ENCODE results near the gene DPYD. TPM values are rescaled to one million over a fixed set of nuclear protein-coding genes. Genes with fewer than 3 reads are reported as not detected.

Gene DPYD
- total RNA-seq, 1 experiment from 2014 or later: 0.46 TPM

GRCh38 chr1:97691325-97691724, 229.5 kb downstream of the DPYD start:
- Mint-ChIP-seq H3K27ac (no peak overlapping the region), H3K4me1 (no peaks in the 10 kb centered on the region), H3K36me3 (no peaks in the 10 kb centered on the region), H3K4me3 (no peak overlapping the region), H3K9me3 (no peaks in the 10 kb centered on the region; the same call in 1 of the 2 replicates), H3K27me3 (ENCODE audit: low read depth) (no peaks in the 10 kb centered on the region)
- CTCF ChIA-PET: no interaction called here
- ATAC-seq: no peak
- POLR2A ChIA-PET: no interaction called here
- no peak for DNase-seq (ENCODE audit: low spot score)
- TF ChIP-seq, protein P1, sequence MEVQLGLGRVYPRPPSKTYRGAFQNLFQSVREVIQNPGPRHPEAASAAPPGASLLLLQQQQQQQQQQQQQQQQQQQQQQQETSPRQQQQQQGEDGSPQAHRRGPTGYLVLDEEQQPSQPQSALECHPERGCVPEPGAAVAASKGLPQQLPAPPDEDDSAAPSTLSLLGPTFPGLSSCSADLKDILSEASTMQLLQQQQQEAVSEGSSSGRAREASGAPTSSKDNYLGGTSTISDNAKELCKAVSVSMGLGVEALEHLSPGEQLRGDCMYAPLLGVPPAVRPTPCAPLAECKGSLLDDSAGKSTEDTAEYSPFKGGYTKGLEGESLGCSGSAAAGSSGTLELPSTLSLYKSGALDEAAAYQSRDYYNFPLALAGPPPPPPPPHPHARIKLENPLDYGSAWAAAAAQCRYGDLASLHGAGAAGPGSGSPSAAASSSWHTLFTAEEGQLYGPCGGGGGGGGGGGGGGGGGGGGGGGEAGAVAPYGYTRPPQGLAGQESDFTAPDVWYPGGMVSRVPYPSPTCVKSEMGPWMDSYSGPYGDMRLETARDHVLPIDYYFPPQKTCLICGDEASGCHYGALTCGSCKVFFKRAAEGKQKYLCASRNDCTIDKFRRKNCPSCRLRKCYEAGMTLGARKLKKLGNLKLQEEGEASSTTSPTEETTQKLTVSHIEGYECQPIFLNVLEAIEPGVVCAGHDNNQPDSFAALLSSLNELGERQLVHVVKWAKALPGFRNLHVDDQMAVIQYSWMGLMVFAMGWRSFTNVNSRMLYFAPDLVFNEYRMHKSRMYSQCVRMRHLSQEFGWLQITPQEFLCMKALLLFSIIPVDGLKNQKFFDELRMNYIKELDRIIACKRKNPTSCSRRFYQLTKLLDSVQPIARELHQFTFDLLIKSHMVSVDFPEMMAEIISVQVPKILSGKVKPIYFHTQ (CRISPR knock-in tag; IDR thresholded peaks at IDR 0.05): no peak
- TF ChIP-seq, protein P2, sequence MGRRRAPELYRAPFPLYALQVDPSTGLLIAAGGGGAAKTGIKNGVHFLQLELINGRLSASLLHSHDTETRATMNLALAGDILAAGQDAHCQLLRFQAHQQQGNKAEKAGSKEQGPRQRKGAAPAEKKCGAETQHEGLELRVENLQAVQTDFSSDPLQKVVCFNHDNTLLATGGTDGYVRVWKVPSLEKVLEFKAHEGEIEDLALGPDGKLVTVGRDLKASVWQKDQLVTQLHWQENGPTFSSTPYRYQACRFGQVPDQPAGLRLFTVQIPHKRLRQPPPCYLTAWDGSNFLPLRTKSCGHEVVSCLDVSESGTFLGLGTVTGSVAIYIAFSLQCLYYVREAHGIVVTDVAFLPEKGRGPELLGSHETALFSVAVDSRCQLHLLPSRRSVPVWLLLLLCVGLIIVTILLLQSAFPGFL (CRISPR knock-in tag; IDR thresholded peaks at IDR 0.05; ENCODE audit: borderline replicate concordance): no peak

- H3K36me3 Mint-ChIP-seq: no peaks in the 10 kb centered on the region
- DNase-seq (ENCODE audit: low spot score): no peak
- ATAC-seq: no peak
- H3K4me1 Mint-ChIP-seq: no peaks in the 10 kb centered on the region
- no peak overlapping the region for H3K4me3 Mint-ChIP-seq
- H3K27ac Mint-ChIP-seq: no peak overlapping the region
- ChIA-PET POLR2A (no interaction called here), CTCF (no interaction called here)
- TF ChIP-seq, protein P3, sequence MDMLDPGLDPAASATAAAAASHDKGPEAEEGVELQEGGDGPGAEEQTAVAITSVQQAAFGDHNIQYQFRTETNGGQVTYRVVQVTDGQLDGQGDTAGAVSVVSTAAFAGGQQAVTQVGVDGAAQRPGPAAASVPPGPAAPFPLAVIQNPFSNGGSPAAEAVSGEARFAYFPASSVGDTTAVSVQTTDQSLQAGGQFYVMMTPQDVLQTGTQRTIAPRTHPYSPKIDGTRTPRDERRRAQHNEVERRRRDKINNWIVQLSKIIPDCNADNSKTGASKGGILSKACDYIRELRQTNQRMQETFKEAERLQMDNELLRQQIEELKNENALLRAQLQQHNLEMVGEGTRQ (CRISPR knock-in tag; IDR thresholded peaks at IDR 0.05): no peak
- TF ChIP-seq CBFB (CRISPR knock-in tag; IDR thresholded peaks at IDR 0.05; ENCODE audit: low read depth): no peak
- TF ChIP-seq, protein P4, sequence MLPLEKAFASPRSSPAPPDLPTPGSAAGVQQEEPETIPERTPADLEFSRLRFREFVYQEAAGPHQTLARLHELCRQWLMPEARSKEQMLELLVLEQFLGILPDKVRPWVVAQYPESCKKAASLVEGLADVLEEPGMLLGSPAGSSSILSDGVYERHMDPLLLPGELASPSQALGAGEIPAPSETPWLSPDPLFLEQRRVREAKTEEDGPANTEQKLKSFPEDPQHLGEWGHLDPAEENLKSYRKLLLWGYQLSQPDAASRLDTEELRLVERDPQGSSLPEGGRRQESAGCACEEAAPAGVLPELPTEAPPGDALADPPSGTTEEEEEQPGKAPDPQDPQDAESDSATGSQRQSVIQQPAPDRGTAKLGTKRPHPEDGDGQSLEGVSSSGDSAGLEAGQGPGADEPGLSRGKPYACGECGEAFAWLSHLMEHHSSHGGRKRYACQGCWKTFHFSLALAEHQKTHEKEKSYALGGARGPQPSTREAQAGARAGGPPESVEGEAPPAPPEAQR (CRISPR knock-in tag; IDR thresholded peaks at IDR 0.05): no peak
- TF ChIP-seq, protein P5, sequence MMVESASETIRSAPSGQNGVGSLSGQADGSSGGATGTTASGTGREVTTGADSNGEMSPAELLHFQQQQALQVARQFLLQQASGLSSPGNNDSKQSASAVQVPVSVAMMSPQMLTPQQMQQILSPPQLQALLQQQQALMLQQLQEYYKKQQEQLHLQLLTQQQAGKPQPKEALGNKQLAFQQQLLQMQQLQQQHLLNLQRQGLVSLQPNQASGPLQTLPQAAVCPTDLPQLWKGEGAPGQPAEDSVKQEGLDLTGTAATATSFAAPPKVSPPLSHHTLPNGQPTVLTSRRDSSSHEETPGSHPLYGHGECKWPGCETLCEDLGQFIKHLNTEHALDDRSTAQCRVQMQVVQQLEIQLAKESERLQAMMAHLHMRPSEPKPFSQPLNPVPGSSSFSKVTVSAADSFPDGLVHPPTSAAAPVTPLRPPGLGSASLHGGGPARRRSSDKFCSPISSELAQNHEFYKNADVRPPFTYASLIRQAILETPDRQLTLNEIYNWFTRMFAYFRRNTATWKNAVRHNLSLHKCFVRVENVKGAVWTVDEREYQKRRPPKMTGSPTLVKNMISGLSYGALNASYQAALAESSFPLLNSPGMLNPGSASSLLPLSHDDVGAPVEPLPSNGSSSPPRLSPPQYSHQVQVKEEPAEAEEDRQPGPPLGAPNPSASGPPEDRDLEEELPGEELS (CRISPR knock-in tag; IDR thresholded peaks at IDR 0.05): no peak
- TF ChIP-seq, protein P6, sequence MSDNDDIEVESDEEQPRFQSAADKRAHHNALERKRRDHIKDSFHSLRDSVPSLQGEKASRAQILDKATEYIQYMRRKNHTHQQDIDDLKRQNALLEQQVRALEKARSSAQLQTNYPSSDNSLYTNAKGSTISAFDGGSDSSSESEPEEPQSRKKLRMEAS (CRISPR knock-in tag; IDR thresholded peaks at IDR 0.05): no peak
- TF ChIP-seq, protein P7, sequence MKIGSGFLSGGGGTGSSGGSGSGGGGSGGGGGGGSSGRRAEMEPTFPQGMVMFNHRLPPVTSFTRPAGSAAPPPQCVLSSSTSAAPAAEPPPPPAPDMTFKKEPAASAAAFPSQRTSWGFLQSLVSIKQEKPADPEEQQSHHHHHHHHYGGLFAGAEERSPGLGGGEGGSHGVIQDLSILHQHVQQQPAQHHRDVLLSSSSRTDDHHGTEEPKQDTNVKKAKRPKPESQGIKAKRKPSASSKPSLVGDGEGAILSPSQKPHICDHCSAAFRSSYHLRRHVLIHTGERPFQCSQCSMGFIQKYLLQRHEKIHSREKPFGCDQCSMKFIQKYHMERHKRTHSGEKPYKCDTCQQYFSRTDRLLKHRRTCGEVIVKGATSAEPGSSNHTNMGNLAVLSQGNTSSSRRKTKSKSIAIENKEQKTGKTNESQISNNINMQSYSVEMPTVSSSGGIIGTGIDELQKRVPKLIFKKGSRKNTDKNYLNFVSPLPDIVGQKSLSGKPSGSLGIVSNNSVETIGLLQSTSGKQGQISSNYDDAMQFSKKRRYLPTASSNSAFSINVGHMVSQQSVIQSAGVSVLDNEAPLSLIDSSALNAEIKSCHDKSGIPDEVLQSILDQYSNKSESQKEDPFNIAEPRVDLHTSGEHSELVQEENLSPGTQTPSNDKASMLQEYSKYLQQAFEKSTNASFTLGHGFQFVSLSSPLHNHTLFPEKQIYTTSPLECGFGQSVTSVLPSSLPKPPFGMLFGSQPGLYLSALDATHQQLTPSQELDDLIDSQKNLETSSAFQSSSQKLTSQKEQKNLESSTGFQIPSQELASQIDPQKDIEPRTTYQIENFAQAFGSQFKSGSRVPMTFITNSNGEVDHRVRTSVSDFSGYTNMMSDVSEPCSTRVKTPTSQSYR (CRISPR knock-in tag; IDR thresholded peaks at IDR 0.05): no peak
- no peak for TF ChIP-seq CTCF (IDR thresholded peaks at IDR 0.05)
- TF ChIP-seq, protein P8, sequence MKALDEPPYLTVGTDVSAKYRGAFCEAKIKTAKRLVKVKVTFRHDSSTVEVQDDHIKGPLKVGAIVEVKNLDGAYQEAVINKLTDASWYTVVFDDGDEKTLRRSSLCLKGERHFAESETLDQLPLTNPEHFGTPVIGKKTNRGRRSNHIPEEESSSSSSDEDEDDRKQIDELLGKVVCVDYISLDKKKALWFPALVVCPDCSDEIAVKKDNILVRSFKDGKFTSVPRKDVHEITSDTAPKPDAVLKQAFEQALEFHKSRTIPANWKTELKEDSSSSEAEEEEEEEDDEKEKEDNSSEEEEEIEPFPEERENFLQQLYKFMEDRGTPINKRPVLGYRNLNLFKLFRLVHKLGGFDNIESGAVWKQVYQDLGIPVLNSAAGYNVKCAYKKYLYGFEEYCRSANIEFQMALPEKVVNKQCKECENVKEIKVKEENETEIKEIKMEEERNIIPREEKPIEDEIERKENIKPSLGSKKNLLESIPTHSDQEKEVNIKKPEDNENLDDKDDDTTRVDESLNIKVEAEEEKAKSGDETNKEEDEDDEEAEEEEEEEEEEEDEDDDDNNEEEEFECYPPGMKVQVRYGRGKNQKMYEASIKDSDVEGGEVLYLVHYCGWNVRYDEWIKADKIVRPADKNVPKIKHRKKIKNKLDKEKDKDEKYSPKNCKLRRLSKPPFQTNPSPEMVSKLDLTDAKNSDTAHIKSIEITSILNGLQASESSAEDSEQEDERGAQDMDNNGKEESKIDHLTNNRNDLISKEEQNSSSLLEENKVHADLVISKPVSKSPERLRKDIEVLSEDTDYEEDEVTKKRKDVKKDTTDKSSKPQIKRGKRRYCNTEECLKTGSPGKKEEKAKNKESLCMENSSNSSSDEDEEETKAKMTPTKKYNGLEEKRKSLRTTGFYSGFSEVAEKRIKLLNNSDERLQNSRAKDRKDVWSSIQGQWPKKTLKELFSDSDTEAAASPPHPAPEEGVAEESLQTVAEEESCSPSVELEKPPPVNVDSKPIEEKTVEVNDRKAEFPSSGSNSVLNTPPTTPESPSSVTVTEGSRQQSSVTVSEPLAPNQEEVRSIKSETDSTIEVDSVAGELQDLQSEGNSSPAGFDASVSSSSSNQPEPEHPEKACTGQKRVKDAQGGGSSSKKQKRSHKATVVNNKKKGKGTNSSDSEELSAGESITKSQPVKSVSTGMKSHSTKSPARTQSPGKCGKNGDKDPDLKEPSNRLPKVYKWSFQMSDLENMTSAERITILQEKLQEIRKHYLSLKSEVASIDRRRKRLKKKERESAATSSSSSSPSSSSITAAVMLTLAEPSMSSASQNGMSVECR (CRISPR knock-in tag; IDR thresholded peaks at IDR 0.05; ENCODE audit: borderline replicate concordance): no peak
- TF ChIP-seq NR1H2 (CRISPR knock-in tag; IDR thresholded peaks at IDR 0.05): no peak
- TF ChIP-seq, protein P9, sequence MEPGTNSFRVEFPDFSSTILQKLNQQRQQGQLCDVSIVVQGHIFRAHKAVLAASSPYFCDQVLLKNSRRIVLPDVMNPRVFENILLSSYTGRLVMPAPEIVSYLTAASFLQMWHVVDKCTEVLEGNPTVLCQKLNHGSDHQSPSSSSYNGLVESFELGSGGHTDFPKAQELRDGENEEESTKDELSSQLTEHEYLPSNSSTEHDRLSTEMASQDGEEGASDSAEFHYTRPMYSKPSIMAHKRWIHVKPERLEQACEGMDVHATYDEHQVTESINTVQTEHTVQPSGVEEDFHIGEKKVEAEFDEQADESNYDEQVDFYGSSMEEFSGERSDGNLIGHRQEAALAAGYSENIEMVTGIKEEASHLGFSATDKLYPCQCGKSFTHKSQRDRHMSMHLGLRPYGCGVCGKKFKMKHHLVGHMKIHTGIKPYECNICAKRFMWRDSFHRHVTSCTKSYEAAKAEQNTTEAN (CRISPR knock-in tag; IDR thresholded peaks at IDR 0.05): no peak
- no peaks in the 10 kb centered on the region for H3K27me3 Mint-ChIP-seq (ENCODE audit: low read depth)
- peaks cover 7% of the 10 kb centered on the region; the same call in 1 of the 2 replicates for H3K9me3 Mint-ChIP-seq
These were observed 235.5 kb downstream of the DPYD start for GRCh38 chr1:97685360-97685759.

Measured in WTC11 (cell line).